ENCODE measurements around the gene NKIRAS2. TPM values are rescaled to one million over a fixed set of nuclear protein-coding genes. Genes with fewer than 3 reads are reported as not detected.

NKIRAS2 gene
- total RNA-seq, 8 experiments from 2014 or later, result 32.3 to 65.8 (median 51.8) TPM

- WGBS, 10 experiments, result 44 to 100% (median 80%) methylated on average over 1 to 5 of the region's 5 CpGs; no CpG with 5 or more reads in 3 of the 10 experiments
- peaks cover 0 to 2% of the 10 kb centered on the region in 2 donors for H3K4me1 ChIP-seq (replicated peaks in 1 of 2)
- H3K27ac ChIP-seq, result no peak overlapping the region
- no peak for ATAC-seq (replicated peaks in 6 of 8)
- in situ Hi-C loops (cut with MboI; ENCODE audit: low pct_unique_long_range_greater_than_20kb in 2 of 9, low sequenced_read_pairs in 9 of 9, unreplicated experiment in 9 of 9), result no loop called here
- H3K4me3 ChIP-seq, result no peak overlapping the region
Measured at GRCh38 chr17:42038221-42038973, 18.5 kb downstream of the NKIRAS2 start.

- 90 to 100% (median 95%) methylated on average over 1 to 11 of the region's 77 CpGs; no CpG with 5 or more reads in 6 of the 10 experiments for WGBS, 10 experiments
- no peak overlapping the region for H3K27ac ChIP-seq
- in situ Hi-C loops (cut with MboI; ENCODE audit: low pct_unique_long_range_greater_than_20kb in 2 of 9, low sequenced_read_pairs in 9 of 9, unreplicated experiment in 9 of 9), result no loop called here
- peak in 3 of 8 experiments; percentile 9 to 64 (median 22) for ATAC-seq (replicated peaks in 6 of 8)
- peaks cover 0 to 2% of the 10 kb centered on the region in 2 donors for H3K4me1 ChIP-seq (replicated peaks in 1 of 2)
- H3K4me3 ChIP-seq, result no peak overlapping the region
Measured at GRCh38 chr17:42039794-42040763, 20.2 kb downstream of the NKIRAS2 start.

GRCh38 chr17:42040818-42041217 is 20.9 kb downstream of the NKIRAS2 start:
- no peak overlapping the region for H3K27ac ChIP-seq
- ATAC-seq (replicated peaks in 6 of 8), result peak in 1 of 8 experiments; percentile 9
- WGBS, 10 experiments, result 80 to 100% (median 95%) methylated on average over 1 to 7 of the region's 10 CpGs; no CpG with 5 or more reads in 4 of the 10 experiments
- H3K4me3 ChIP-seq, result no peak overlapping the region
- in situ Hi-C loops (cut with MboI; ENCODE audit: low pct_unique_long_range_greater_than_20kb in 2 of 9, low sequenced_read_pairs in 9 of 9, unreplicated experiment in 9 of 9), result no loop called here
- H3K4me1 ChIP-seq (replicated peaks in 1 of 2), result peaks cover 0 to 2% of the 10 kb centered on the region in 2 donors

- no peak for ATAC-seq (replicated peaks in 6 of 8)
- H3K4me1 ChIP-seq (replicated peaks in 1 of 2), result peaks cover 0 to 2% of the 10 kb centered on the region in 2 donors
- H3K27ac ChIP-seq, result no peak overlapping the region
- H3K4me3 ChIP-seq, result no peak overlapping the region
- in situ Hi-C loops (cut with MboI; ENCODE audit: low pct_unique_long_range_greater_than_20kb in 2 of 9, low sequenced_read_pairs in 9 of 9, unreplicated experiment in 9 of 9), result no loop called here
Measured at GRCh38 chr17:42041619-42042018, 21.7 kb downstream of the NKIRAS2 start.

DNA sequence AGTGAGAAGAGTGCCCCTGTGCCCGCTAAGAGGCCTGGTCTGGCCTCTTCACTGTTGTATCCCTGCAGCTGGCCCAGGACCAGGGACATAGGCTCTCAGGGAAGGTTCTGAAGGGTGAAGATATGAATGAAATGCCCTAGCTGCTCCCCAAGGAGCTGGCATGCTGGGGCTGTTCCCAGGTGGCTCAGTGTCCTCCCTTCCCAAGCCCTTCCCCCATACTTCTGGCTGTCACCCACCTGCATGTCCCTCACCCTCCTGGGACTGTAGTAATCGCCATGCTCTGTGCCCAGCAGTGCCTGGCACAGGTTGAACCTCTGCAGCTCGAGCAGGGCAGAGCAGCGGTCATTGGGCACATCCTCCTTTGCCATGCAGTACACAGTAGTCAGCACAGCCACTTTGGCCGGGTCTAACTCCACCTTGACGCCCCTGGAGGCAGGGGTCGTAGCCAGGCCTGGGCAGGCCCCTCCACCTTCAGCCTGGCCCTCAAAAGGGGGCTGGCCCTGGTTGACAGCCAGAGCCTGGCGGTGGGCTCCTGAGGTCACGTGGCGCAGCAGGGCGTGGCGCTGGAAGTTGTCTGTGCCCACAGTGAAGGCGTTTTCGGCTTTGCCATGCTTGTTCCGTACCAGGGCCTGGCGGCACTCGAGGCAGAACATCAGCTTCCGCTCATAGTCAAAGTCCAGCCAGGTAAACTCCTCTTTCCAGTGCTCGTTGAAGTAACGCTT is 22.9 kb downstream of the NKIRAS2 start:
- ATAC-seq (replicated peaks in 6 of 8), result peak in 1 of 8 experiments; percentile 11

GRCh38 chr17:42045719-42046118 is 25.8 kb downstream of the NKIRAS2 start:
- in situ Hi-C loops (cut with MboI; ENCODE audit: low pct_unique_long_range_greater_than_20kb in 2 of 9, low sequenced_read_pairs in 9 of 9, unreplicated experiment in 9 of 9), result no loop called here
- no peak overlapping the region for H3K4me3 ChIP-seq
- no peak overlapping the region for H3K27ac ChIP-seq
- peaks cover 0 to 2% of the 10 kb centered on the region in 2 donors for H3K4me1 ChIP-seq (replicated peaks in 1 of 2)
- no peak for ATAC-seq (replicated peaks in 6 of 8)
- 60 to 100% (median 92%) methylated on average over 1 of the region's 1 CpG; no CpG with 5 or more reads in 6 of the 10 experiments for WGBS, 10 experiments

More for the DNA sequence above, 22.9 kb downstream of the NKIRAS2 start:
- 20 to 100% (median 87%) methylated on average over 1 to 12 of the region's 20 CpGs; no CpG with 5 or more reads in 4 of the 10 experiments for WGBS, 10 experiments
- no peaks in the 10 kb centered on the region for H3K4me1 ChIP-seq (replicated peaks in 1 of 2)
- no peak overlapping the region for H3K4me3 ChIP-seq
- in situ Hi-C loops (cut with MboI; ENCODE audit: low pct_unique_long_range_greater_than_20kb in 2 of 9, low sequenced_read_pairs in 9 of 9, unreplicated experiment in 9 of 9), result no loop called here
- H3K27ac ChIP-seq, result no peak overlapping the region

GRCh38 chr17:42047343-42047742 is 27.5 kb downstream of the NKIRAS2 start:
- Histone ChIP-seq H3K4me1 (replicated peaks in 1 of 2) (peaks cover 0 to 7% of the 10 kb centered on the region in 2 donors), H3K27ac (no peak overlapping the region), H3K4me3 (no peak overlapping the region)
- in situ Hi-C loops (cut with MboI; ENCODE audit: low pct_unique_long_range_greater_than_20kb in 2 of 9, low sequenced_read_pairs in 9 of 9, unreplicated experiment in 9 of 9), result no loop called here
- WGBS, 10 experiments, result 50 to 88% (median 81%) methylated on average over 2 to 11 of the region's 12 CpGs; no CpG with 5 or more reads in 6 of the 10 experiments
- no peak for ATAC-seq (replicated peaks in 6 of 8)

DNA sequence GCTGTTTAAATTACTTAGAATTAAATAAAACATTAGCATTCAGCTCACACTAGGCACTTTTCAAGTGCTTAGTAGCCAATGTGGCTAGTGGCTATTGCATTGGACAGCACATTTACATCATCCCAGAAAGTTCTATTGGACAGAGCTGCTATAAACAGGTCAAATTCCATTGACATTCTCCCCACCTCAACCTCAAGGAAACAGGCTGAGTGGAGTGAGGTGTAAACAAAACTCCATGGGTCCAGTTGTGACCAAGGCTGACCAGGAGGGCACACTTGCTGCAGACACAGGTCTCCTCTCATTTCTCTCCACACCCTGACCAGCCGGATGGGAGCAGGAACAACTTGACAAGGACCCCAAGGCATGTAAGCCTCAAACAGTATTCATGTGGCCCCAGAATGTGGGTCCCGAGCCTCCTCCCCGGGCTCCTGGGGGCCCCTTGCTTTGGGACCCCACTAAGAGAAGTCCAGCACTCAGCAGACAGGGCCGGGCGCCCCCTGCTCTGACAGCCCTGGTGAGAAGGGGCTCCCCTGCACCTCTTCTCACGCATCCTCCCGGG is 30.0 kb downstream of the NKIRAS2 start:
- peak in 4 of 8 experiments; percentile 40 to 46 (median 42) for ATAC-seq (replicated peaks in 6 of 8)
- in situ Hi-C loops (cut with MboI; ENCODE audit: low pct_unique_long_range_greater_than_20kb in 2 of 9, low sequenced_read_pairs in 9 of 9, unreplicated experiment in 9 of 9), result no loop called here
- 0 to 14% (median 2%) methylated on average over 1 to 4 of the region's 7 CpGs; no CpG with 5 or more reads in 6 of the 10 experiments for WGBS, 10 experiments
- H3K4me1 ChIP-seq (replicated peaks in 1 of 2), result peaks cover 0 to 14% of the 10 kb centered on the region in 2 donors
- H3K4me3 ChIP-seq, result peak overlapping the region; percentile 47 to 93 (median 87)
- H3K27ac ChIP-seq, result peak overlapping the region in 1 of 2 donors; percentile 52

DNA sequence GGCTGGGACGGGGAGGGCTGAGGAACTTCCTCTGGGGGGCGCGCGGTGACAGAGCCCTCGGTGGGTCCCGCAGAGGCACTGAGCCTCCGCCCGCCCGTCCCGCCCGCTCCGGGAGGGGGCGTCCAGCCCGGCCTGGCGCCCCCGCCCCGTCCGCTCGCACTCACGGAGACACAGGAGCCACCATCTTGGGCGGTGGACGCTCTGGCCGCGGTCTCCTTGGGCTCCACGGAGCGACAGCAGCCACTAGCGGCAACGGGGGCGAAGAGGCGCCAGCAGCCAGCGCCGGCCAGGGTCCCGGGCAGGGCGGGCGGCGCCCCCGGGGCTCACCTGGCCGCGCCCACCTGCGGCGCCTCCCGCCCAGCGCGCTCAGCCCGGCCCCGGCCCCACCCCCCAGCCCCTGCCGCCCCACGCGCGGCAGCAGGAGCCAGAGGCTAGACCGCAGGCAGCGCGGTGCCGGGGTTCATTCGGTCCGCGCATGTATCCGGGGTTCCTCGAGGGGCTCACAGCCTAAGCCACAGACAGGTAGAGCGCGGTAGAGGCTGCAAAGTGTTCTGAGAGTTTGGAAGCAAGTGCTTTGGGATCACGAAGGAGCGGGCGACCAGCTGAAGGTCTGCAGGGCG is 30.6 kb downstream of the NKIRAS2 start, which contains the start of gene C17orf113:
Gene C17orf113, minus strand, starts transcription at position 209 of the 620 bp plus-strand sequence. CDS start 7,225 bp downstream, outside the sequence.
- Histone ChIP-seq H3K27ac (peak within 1 kb of the TSS in 1 of 2 donors; percentile 52), H3K4me3 (peak within 1 kb of the TSS; percentile 47 to 93 (median 87)), H3K4me1 (replicated peaks in 1 of 2) (peaks cover 3 to 14% of the 10 kb centered on the region in 2 donors)
- WGBS, 10 experiments, result 13 to 30% methylated on average over 2 to 4 of the region's 65 CpGs; no CpG with 5 or more reads in 8 of the 10 experiments
- in situ Hi-C loops (cut with MboI; ENCODE audit: low pct_unique_long_range_greater_than_20kb in 2 of 9, low sequenced_read_pairs in 9 of 9, unreplicated experiment in 9 of 9), result no loop called here
- ATAC-seq (replicated peaks in 6 of 8), result peak; percentile 85 to 95 (median 92)

GRCh38 chr17:42051013-42051400 is 31.1 kb downstream of the NKIRAS2 start:
- Histone ChIP-seq H3K4me3 (peak overlapping the region; percentile 47 to 93 (median 87)), H3K4me1 (replicated peaks in 1 of 2) (peaks cover 3 to 14% of the 10 kb centered on the region in 2 donors), H3K27ac (no peak overlapping the region)
- no peak for ATAC-seq (replicated peaks in 6 of 8)
- in situ Hi-C loops (cut with MboI; ENCODE audit: low pct_unique_long_range_greater_than_20kb in 2 of 9, low sequenced_read_pairs in 9 of 9, unreplicated experiment in 9 of 9), result no loop called here
- WGBS, 10 experiments, result 0 to 76% (median 53%) methylated on average over 1 to 5 of the region's 8 CpGs; no CpG with 5 or more reads in 6 of the 10 experiments

DNA sequence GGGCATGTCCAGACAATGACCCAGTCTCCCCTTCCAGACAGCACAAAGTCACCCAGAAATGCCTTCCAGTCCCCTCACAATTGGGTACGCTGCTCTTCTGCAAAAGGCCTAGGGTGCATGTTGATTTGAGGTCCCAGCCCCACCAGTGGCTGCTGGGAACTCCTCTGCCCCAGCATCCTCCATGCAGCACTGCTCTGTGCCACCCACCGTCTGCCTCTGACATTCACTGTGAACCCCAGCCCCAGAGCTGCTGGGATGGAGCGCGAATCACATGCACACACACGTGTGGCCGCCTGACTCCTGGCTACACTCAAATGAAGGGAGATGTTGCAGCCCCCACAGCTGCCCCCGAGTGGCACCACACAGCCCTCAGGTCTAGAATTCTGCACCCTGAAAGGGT is 31.8 kb downstream of the NKIRAS2 start:
- in situ Hi-C loops (cut with MboI; ENCODE audit: low pct_unique_long_range_greater_than_20kb in 2 of 9, low sequenced_read_pairs in 9 of 9, unreplicated experiment in 9 of 9), result no loop called here
- 67 to 100% (median 100%) methylated on average over 1 to 4 of the region's 7 CpGs; no CpG with 5 or more reads in 3 of the 10 experiments for WGBS, 10 experiments
- Histone ChIP-seq H3K27ac (no peak overlapping the region), H3K4me1 (replicated peaks in 1 of 2) (peaks cover 3 to 14% of the 10 kb centered on the region in 2 donors), H3K4me3 (no peak overlapping the region)
- ATAC-seq (replicated peaks in 6 of 8), result no peak
